ES-I3 (cell line): ENCODE measurements around the gene LDLRAD3.

Experiments
- H3K36me3 ChIP-seq: 2 replicates; pipeline ENCODE4 v1.6.1; 2013; ENCODE audit warnings: mild to moderate bottlenecking, low read length, control low read depth, moderate library complexity; ENCODE audit not compliant: insufficient read depth
- H3K4me1 ChIP-seq: 2 replicates; pipeline ENCODE4 v1.6.1; 2013; ENCODE audit warnings: mild to moderate bottlenecking, control low read depth, low read length; ENCODE audit not compliant: insufficient read depth
- H3K9ac ChIP-seq: 2 replicates; pipeline ENCODE4 v1.6.1; 2013; ENCODE audit warnings: low read depth, mild to moderate bottlenecking, low read length, moderate library complexity
- H3K9me3 ChIP-seq: 2 replicates; pipeline ENCODE4 v1.6.1; 2013; ENCODE audit warnings: mild to moderate bottlenecking, low read length, moderate library complexity; ENCODE audit not compliant: control insufficient read depth, insufficient read depth

Gene LDLRAD3

GRCh38 chr11:36054628-36055027 lies 110.8 kb downstream of the LDLRAD3 start:
- Histone ChIP-seq H3K9me3 (peaks cover 3% of the 10 kb centered on the region; the same call in 1 of the 2 replicates), H3K4me1 (peaks cover 12% of the 10 kb centered on the region), H3K9ac (no peak overlapping the region), H3K36me3 (no peaks in the 10 kb centered on the region; the same call in 1 of the 2 replicates)

GRCh38 chr11:36056160-36056751 lies 112.4 kb downstream of the LDLRAD3 start:
- no peaks in the 10 kb centered on the region; the same call in 1 of the 2 replicates for H3K36me3 ChIP-seq
- peaks cover 10% of the 10 kb centered on the region for H3K4me1 ChIP-seq
- no peak overlapping the region for H3K9ac ChIP-seq
- H3K9me3 ChIP-seq: peaks cover 3% of the 10 kb centered on the region; the same call in 1 of the 2 replicates

GRCh38 chr11:36057379-36058042 lies 113.6 kb downstream of the LDLRAD3 start:
- no peaks in the 10 kb centered on the region for H3K36me3 ChIP-seq
- H3K9ac ChIP-seq: no peak overlapping the region
- H3K4me1 ChIP-seq: no peaks in the 10 kb centered on the region

GRCh38 chr11:36059660-36060059 lies 115.8 kb downstream of the LDLRAD3 start:
- H3K4me1 ChIP-seq: no peaks in the 10 kb centered on the region
- peaks cover 3% of the 10 kb centered on the region; the same call in 1 of the 2 replicates for H3K9me3 ChIP-seq
- no peaks in the 10 kb centered on the region for H3K36me3 ChIP-seq
- no peak overlapping the region for H3K9ac ChIP-seq

More at GRCh38 chr11:36057379-36058042, 113.6 kb downstream of the LDLRAD3 start:
- H3K9me3 ChIP-seq: peaks cover 3% of the 10 kb centered on the region; the same call in 1 of the 2 replicates

GRCh38 chr11:36060926-36061325 lies 117.1 kb downstream of the LDLRAD3 start:
- Histone ChIP-seq H3K36me3 (no peaks in the 10 kb centered on the region), H3K9me3 (peaks cover 3% of the 10 kb centered on the region; the same call in 1 of the 2 replicates), H3K9ac (no peak overlapping the region), H3K4me1 (no peaks in the 10 kb centered on the region)

GRCh38 chr11:36061471-36061870 lies 117.6 kb downstream of the LDLRAD3 start:
- Histone ChIP-seq H3K9ac (no peak overlapping the region), H3K4me1 (no peaks in the 10 kb centered on the region), H3K9me3 (peaks cover 4% of the 10 kb centered on the region), H3K36me3 (no peaks in the 10 kb centered on the region)

GRCh38 chr11:36062796-36063365 lies 119.0 kb downstream of the LDLRAD3 start:
- H3K9me3 ChIP-seq: peaks cover 11% of the 10 kb centered on the region
- H3K9ac ChIP-seq: no peak overlapping the region
- no peaks in the 10 kb centered on the region for H3K36me3 ChIP-seq
- H3K4me1 ChIP-seq: no peaks in the 10 kb centered on the region

GRCh38 chr11:36065436-36065835 lies 121.6 kb downstream of the LDLRAD3 start:
- H3K36me3 ChIP-seq: no peaks in the 10 kb centered on the region
- H3K9me3 ChIP-seq: peaks cover 8% of the 10 kb centered on the region
- no peak overlapping the region for H3K9ac ChIP-seq

GRCh38 chr11:36066891-36067290 lies 123.0 kb downstream of the LDLRAD3 start:
- Histone ChIP-seq H3K9ac (no peak overlapping the region), H3K4me1 (peaks cover 24% of the 10 kb centered on the region), H3K9me3 (peaks cover 8% of the 10 kb centered on the region), H3K36me3 (no peaks in the 10 kb centered on the region)

More at GRCh38 chr11:36065436-36065835, 121.6 kb downstream of the LDLRAD3 start:
- peaks cover 12% of the 10 kb centered on the region for H3K4me1 ChIP-seq

GRCh38 chr11:36069576-36070212 lies 125.8 kb downstream of the LDLRAD3 start:
- peaks cover 29% of the 10 kb centered on the region for H3K4me1 ChIP-seq
- peaks cover 8% of the 10 kb centered on the region for H3K9me3 ChIP-seq
- no peak overlapping the region for H3K9ac ChIP-seq
- no peaks in the 10 kb centered on the region for H3K36me3 ChIP-seq

- Histone ChIP-seq H3K36me3 (no peaks in the 10 kb centered on the region), H3K9me3 (peaks cover 8% of the 10 kb centered on the region), H3K9ac (no peak overlapping the region), H3K4me1 (peaks cover 29% of the 10 kb centered on the region)
Measured at GRCh38 chr11:36070213-36070953, 126.5 kb downstream of the LDLRAD3 start.

GRCh38 chr11:36070954-36071330 lies 127.1 kb downstream of the LDLRAD3 start:
- no peak overlapping the region for H3K9ac ChIP-seq
- no peaks in the 10 kb centered on the region for H3K36me3 ChIP-seq
- H3K9me3 ChIP-seq: peaks cover 8% of the 10 kb centered on the region
- H3K4me1 ChIP-seq: peaks cover 29% of the 10 kb centered on the region

GRCh38 chr11:36071917-36072500 lies 128.1 kb downstream of the LDLRAD3 start:
- Histone ChIP-seq H3K4me1 (peaks cover 29% of the 10 kb centered on the region), H3K9ac (no peak overlapping the region), H3K36me3 (no peaks in the 10 kb centered on the region), H3K9me3 (peaks cover 2% of the 10 kb centered on the region; the same call in 1 of the 2 replicates)
